ENCODE data around the gene RND1.

DNA sequence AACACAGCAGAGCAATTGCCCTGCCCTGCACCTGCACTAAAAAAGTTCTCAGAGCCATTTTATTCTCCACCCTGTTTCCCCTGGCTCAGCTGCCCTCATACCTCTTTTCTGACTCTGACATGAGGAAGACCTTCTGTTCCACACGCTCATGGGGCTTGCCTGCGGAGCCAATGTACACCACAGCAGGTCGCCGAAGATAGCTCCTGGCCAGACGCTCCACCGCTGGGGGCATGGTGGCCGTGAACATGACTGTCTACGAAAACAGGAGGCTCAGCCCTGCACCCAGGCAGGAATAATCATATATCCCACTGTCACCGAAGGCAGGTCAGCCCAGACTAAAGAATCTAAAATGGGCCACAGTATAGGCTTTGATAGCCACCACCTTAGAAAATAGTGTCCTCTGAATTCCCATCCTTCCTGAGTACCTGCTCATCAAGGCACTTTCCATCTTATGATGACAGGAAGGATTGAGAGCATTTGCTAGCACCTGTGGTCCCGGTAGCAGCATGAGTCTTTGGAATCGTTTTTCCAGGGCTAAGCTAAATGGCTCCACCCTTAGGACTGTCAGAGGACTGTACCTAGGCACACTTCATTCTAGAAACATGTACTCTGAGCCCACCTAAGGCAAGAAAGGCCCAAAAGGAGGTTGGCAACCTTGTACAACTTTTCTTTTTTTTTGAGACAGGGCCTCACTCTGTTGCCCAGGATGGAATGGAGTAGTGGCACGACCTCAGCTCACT, 33.2 kb downstream of the RND1 start:
- TF ChIP-seq, protein P1, sequence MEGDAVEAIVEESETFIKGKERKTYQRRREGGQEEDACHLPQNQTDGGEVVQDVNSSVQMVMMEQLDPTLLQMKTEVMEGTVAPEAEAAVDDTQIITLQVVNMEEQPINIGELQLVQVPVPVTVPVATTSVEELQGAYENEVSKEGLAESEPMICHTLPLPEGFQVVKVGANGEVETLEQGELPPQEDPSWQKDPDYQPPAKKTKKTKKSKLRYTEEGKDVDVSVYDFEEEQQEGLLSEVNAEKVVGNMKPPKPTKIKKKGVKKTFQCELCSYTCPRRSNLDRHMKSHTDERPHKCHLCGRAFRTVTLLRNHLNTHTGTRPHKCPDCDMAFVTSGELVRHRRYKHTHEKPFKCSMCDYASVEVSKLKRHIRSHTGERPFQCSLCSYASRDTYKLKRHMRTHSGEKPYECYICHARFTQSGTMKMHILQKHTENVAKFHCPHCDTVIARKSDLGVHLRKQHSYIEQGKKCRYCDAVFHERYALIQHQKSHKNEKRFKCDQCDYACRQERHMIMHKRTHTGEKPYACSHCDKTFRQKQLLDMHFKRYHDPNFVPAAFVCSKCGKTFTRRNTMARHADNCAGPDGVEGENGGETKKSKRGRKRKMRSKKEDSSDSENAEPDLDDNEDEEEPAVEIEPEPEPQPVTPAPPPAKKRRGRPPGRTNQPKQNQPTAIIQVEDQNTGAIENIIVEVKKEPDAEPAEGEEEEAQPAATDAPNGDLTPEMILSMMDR (IDR thresholded peaks at IDR 0.05): no peak
- TF ChIP-seq POLR2A (IDR thresholded peaks at IDR 0.05): no peak
